Lower lobe of right lung (tissue), 2 donors: Measurements from ENCODE around the gene PSMB8. TPM values are rescaled to one million over a fixed set of nuclear protein-coding genes. Genes with fewer than 3 reads are reported as not detected.
"Not testable (repeated sequence)": the region's sequence is repeated elsewhere in the genome, so short reads cannot be mapped to it uniquely, and the experiment has no call there.

Source experiments
- ATAC-seq, 2 donors: fragments of 200-7000 bp; cut with Tn5 transposase; one replicate each; pipeline ENCODE4 v1.9.1; 2020 to 2022; ENCODE audit warnings: mild to moderate bottlenecking in 2 of 2, moderate library complexity in 2 of 2
- DNase-seq: peaks from one replicate; pipeline ENCODE4 v3.0.0-alpha.2; 2020
- H3K27ac ChIP-seq: fragments of 200-600 bp; one replicate; pipeline ENCODE4 v1.8.0; 2022
- H3K27me3 ChIP-seq: fragments of 200-600 bp; one replicate; pipeline ENCODE4 v1.8.0; 2022; ENCODE audit warnings: low read depth
- H3K36me3 ChIP-seq: fragments of 200-600 bp; one replicate; pipeline ENCODE4 v1.8.0; 2022; ENCODE audit warnings: mild to moderate bottlenecking
- H3K4me1 ChIP-seq: fragments of 200-600 bp; one replicate; pipeline ENCODE4 v1.8.0; 2022
- H3K4me3 ChIP-seq: fragments of 200-600 bp; one replicate; pipeline ENCODE4 v1.8.0; 2022; ENCODE audit warnings: mild to moderate bottlenecking
- H3K9me3 ChIP-seq: fragments of 200-600 bp; one replicate; pipeline ENCODE4 v1.8.0; 2022
- intact Hi-C: fragments of 100-400 bp; cut with DNase I; formaldehyde crosslinking; loops from one replicate; pipeline ENCODE4 v1.11.0; 2022
- total RNA-seq: library from RNA; stranded (reverse); fragmentation: NEBNext Ultra II Directional; extraction: Animal tissue kit (Norgen Biotek cat#: 25700); gene quantifications from one replicate; pipeline ENCODE4 v1.2.1, GENCODE V29; 2021
- TF ChIP-seq, protein P1 (sequence below): fragments of 200-600 bp; IDR thresholded peaks from one replicate; pipeline ENCODE4 v1.8.0; 2022; ENCODE audit warnings: antibody characterized with exemption, mild to moderate bottlenecking
- donor health status: DM: no; HTN: yes; CAD: no; lungs with severe emphysema.

Gene PSMB8
- total RNA-seq, 1 donor from 2014 or later, result 103 TPM

DNA sequence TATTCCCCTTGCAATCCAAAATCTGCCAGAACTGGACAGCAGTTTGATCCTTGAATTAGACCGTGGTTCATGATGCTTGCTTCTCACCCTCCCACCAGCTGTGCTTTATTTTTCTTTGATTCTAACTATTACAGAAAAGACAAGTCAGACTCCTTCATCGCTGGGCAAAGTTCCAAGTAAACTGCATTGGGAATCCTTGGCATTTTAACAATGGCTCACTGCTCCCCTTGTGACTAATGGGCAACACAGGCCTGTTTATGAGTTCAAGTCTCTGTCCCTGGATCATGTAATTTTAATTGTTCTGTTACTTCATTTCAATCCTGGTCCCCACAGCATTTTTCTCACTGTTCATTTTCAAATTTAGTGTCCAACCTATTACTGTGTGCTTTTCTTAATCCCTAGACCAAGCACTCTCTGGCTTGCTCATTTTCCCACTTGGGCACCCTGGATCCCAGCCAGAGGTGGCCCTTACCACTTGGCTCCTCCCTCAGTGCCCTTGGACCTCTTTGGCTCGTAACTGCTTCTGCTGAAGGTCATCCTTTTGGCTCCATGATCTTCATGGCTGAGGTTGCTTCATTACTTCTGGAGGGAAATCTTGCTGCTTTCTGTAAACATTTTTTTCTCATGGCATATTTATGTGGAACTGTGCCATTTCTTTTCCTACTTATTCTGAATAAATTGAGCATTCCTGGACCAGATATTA lies 43.0 kb upstream of the PSMB8 start:
- no peak overlapping the region for H3K4me3 ChIP-seq
- no peak overlapping the region for H3K27ac ChIP-seq
- no peaks in the 10 kb centered on the region for H3K36me3 ChIP-seq
- ATAC-seq (no peak), DNase-seq (no peak)
- H3K4me1 ChIP-seq, result peaks cover 13% of the 10 kb centered on the region
- no peaks in the 10 kb centered on the region for H3K27me3 ChIP-seq
- intact Hi-C loops, result loop anchor here (10.0 kb wide), 1 partner anchor 98 kb away; no protein-coding TSS in a partner anchor
- TF ChIP-seq, protein P1, sequence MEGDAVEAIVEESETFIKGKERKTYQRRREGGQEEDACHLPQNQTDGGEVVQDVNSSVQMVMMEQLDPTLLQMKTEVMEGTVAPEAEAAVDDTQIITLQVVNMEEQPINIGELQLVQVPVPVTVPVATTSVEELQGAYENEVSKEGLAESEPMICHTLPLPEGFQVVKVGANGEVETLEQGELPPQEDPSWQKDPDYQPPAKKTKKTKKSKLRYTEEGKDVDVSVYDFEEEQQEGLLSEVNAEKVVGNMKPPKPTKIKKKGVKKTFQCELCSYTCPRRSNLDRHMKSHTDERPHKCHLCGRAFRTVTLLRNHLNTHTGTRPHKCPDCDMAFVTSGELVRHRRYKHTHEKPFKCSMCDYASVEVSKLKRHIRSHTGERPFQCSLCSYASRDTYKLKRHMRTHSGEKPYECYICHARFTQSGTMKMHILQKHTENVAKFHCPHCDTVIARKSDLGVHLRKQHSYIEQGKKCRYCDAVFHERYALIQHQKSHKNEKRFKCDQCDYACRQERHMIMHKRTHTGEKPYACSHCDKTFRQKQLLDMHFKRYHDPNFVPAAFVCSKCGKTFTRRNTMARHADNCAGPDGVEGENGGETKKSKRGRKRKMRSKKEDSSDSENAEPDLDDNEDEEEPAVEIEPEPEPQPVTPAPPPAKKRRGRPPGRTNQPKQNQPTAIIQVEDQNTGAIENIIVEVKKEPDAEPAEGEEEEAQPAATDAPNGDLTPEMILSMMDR, result no peak
- H3K9me3 ChIP-seq, result no peaks in the 10 kb centered on the region

DNA sequence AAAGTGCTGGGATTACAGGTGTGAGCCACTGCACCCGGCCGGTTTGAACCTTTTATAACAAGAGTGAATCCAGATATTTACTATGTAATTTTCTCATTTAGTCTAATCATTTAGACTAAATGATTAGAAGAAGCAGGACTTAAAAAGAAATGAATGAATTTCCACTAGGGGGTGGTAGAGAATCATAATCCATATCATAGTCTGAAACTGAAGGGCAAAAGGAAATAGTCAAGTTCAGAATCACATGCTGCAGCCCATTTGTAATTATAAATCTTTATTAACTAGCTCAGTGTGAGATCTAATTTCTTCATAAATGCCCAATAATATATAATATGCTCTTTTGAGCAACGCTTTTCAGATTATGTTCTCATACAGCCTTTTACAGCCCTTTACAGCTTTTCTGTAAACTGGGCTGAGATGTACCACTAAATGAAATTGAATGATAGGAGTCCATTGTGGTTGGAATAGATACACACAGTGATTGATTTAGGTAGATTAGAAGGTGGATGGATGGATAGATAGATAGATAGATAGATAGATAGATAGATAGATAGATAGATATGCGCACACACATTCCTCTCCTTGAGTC lies 41.9 kb upstream of the PSMB8 start:
- DNase-seq, result no peak
- peak; percentile 60 to 64 for ATAC-seq

DNA sequence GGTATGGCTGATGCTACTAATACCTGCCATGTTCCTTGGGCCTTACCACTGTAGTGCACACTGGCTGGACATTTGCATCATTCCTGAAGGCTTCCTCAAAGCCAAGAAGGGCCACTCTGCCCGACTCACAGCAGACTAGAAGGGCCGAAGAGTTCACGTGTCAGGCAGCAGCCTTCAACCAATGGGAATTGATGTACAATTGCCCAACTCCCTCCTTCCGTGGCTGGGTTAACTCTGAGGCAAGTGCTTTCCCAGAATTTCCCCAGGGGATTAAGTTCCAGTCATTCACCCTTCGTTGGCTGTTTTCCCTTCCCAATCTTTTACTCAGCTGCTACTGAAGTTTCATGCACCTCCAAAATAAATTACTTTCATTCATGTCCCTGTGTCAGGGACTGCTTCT lies 39.9 kb upstream of the PSMB8 start:
- no peaks in the 10 kb centered on the region for H3K36me3 ChIP-seq
- H3K4me1 ChIP-seq, result peaks cover 13% of the 10 kb centered on the region
- no peak overlapping the region for H3K4me3 ChIP-seq
- H3K27me3 ChIP-seq, result no peaks in the 10 kb centered on the region
- DNase-seq (peak; percentile 64), ATAC-seq (peak; percentile 86 to 88)
- intact Hi-C loops, result loop anchor here (10.0 kb wide), 1 partner anchor 101 kb away; no protein-coding TSS in a partner anchor
- no peaks in the 10 kb centered on the region for H3K9me3 ChIP-seq
- H3K27ac ChIP-seq, result no peak overlapping the region
- TF ChIP-seq, protein P1, result no peak

More for the DNA sequence above, 41.9 kb upstream of the PSMB8 start:
- Histone ChIP-seq H3K27ac (no peak overlapping the region), H3K36me3 (no peaks in the 10 kb centered on the region), H3K4me1 (peaks cover 13% of the 10 kb centered on the region), H3K27me3 (no peaks in the 10 kb centered on the region), H3K9me3 (no peaks in the 10 kb centered on the region), H3K4me3 (no peak overlapping the region)
- intact Hi-C loops, result loop anchor here (10.0 kb wide), 1 partner anchor 99 kb away; no protein-coding TSS in a partner anchor
- TF ChIP-seq, protein P1, result peak; percentile 61

DNA sequence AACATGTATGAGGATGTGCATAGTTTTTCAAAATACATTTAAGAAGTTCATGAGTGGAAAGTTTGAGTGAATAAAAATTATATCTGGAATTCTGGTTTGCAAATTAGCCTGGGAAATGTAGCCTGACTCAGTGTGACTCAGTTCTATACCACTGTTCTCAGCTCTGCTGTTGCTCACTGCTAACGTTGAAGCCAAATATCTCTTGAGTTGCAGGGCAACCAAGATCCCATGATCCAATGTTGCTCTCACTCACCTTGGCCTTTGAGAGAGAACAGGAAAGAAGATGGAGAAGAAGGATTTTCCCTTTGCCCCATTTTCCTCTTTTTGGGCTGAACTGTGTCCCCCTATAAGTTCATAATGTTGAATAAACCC lies 39.0 kb upstream of the PSMB8 start:
- H3K4me1 ChIP-seq, result peaks cover 13% of the 10 kb centered on the region
- no peak overlapping the region for H3K27ac ChIP-seq
- ATAC-seq (no peak), DNase-seq (no peak)
- no peaks in the 10 kb centered on the region for H3K27me3 ChIP-seq
- H3K9me3 ChIP-seq, result no peaks in the 10 kb centered on the region
- no peak overlapping the region for H3K4me3 ChIP-seq
- TF ChIP-seq, protein P1, result no peak
- intact Hi-C loops, result loop anchor here (10.0 kb wide), 1 partner anchor 102 kb away; no protein-coding TSS in a partner anchor
- H3K36me3 ChIP-seq, result no peaks in the 10 kb centered on the region

DNA sequence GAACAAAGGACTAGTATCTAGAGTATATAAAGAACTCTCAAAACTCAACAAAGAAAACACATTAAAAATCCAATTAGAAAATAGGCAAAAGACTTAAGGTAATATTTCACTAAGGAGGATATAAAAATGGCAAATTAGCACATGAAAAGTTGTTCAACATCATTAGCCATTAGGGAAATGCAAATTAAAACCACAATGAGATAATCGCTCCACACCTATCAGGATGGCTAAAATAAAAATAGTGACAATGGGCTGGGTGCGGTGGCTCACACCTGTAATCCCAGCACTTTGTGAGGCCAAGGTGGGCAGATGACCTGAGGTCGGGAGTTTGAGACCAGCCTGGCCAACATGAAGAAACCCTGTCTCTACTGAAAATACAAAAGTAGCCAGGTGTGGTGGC lies 37.1 kb upstream of the PSMB8 start:
- ATAC-seq, DNase-seq, H3K27ac ChIP-seq, H3K36me3 ChIP-seq, H3K27me3 ChIP-seq, H3K9me3 ChIP-seq, H3K4me3 ChIP-seq: not testable (repeated sequence)
- H3K4me1 ChIP-seq, result peaks cover 13% of the 10 kb centered on the region
- intact Hi-C loops, result loop anchor here (10.0 kb wide), 1 partner anchor 104 kb away; no protein-coding TSS in a partner anchor

DNA sequence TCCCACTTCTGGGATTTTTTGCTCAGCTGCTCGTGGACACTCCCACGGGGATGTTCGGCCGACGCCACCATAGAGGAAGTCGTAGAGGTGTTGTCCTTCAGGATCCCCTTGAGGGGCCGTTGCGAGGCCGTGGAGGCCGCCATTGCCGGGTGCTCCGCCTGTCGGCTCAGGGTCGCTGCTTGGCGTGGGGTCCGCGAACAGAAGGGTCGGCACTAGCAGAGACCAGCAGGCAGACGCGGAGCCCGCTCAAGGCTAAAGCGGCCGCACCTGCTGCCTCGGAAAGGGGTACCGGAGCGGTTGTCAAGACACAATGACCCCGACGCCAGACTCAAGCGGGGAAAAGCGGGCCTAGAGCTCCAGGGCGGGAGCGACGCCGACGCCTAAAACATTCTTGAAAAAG lies 35.8 kb upstream of the PSMB8 start:
- Histone ChIP-seq H3K36me3 (no peaks in the 10 kb centered on the region), H3K27me3 (no peaks in the 10 kb centered on the region), H3K4me1 (peaks cover 10% of the 10 kb centered on the region), H3K27ac (no peak overlapping the region), H3K4me3 (no peak overlapping the region), H3K9me3 (no peaks in the 10 kb centered on the region)
- TF ChIP-seq, protein P1, result no peak
- DNase-seq (no peak), ATAC-seq (peak in 1 of 2 donors; percentile 10)
- intact Hi-C loops, result loop anchor here (10.0 kb wide), 1 partner anchor 105 kb away; no protein-coding TSS in a partner anchor
